SU-DHL-6 (cell line): ENCODE results near the gene CNNM1.

Experiments
- H2AFZ ChIP-seq: fragments of 200-600 bp; sonication (generic); 2 replicates; pipeline ENCODE4 v1.6.1; 2014; ENCODE audit warnings: low read depth, mild to moderate bottlenecking, moderate library complexity, mixed read lengths, antibody characterized with exemption, low read length; ENCODE audit not compliant: severe bottlenecking
- H3F3A ChIP-seq: fragments of 200-600 bp; shearing (Covaris generic); 2 replicates; pipeline ENCODE4 v1.6.0; 2016; ENCODE audit warnings: antibody characterized with exemption, mild to moderate bottlenecking; ENCODE audit not compliant: insufficient read depth
- H3K27ac ChIP-seq: fragments of 200-600 bp; sonication (generic); 2 replicates; pipeline ENCODE4 v1.5.1; 2016; ENCODE audit warnings: low read depth, mild to moderate bottlenecking, low read length, moderate library complexity, mixed read lengths
- H3K27me3 ChIP-seq: fragments of 200-600 bp; sonication (generic), shearing (Covaris generic); 2 replicates; pipeline ENCODE4 v1.6.0; 2014; ENCODE audit warnings: mild to moderate bottlenecking, low read length
- H3K36me3 ChIP-seq: fragments of 200-600 bp; sonication (generic); 2 replicates; pipeline ENCODE4 v1.6.1; 2014; ENCODE audit warnings: mild to moderate bottlenecking, low read length, mixed read lengths
- H3K4me2 ChIP-seq: fragments of 300-600, 200-600 bp; shearing (Covaris generic), sonication (generic); 2 replicates; pipeline ENCODE4 v1.6.0; 2014; ENCODE audit warnings: low read length, low read depth, mild to moderate bottlenecking; ENCODE audit not compliant: poor library complexity, severe bottlenecking
- H3K4me3 ChIP-seq: fragments of 200-600 bp; sonication (generic); 2 replicates; pipeline ENCODE4 v1.5.1; 2014; ENCODE audit warnings: antibody characterized with exemption, low read length, mild to moderate bottlenecking, mixed read lengths; ENCODE audit not compliant: insufficient read depth, poor library complexity, severe bottlenecking
- H3K79me2 ChIP-seq: fragments of 200-600 bp; sonication (generic); 2 replicates; pipeline ENCODE4 v1.6.1; 2014; ENCODE audit warnings: mild to moderate bottlenecking, low read length, moderate library complexity; ENCODE audit not compliant: insufficient read depth
- H3K9ac ChIP-seq: fragments of 200-600 bp; sonication (generic); 2 replicates; pipeline ENCODE4 v1.7.0; 2014; ENCODE audit warnings: mild to moderate bottlenecking, low read length
- H3K9me2 ChIP-seq: fragments of 200-600 bp; sonication (generic); replicated peaks from 2 replicates; pipeline ENCODE4 v1.6.1; 2014; ENCODE audit warnings: low read length; ENCODE audit not compliant: insufficient read depth
- H3K9me3 ChIP-seq: fragments of 200-600 bp; sonication (generic); 2 replicates; pipeline ENCODE4 v1.6.1; 2014; ENCODE audit warnings: low read length, mixed read lengths; ENCODE audit not compliant: insufficient read depth
- H4K20me1 ChIP-seq: fragments of 200-600 bp; sonication (generic); 2 replicates; pipeline ENCODE4 v1.6.1; 2014; ENCODE audit warnings: low read depth, mild to moderate bottlenecking, antibody characterized with exemption, low read length, moderate library complexity, mixed read lengths
- EZH2phosphoT487 ChIP-seq: fragments of 200-600 bp; sonication (generic), shearing (Covaris generic); conservative IDR thresholded peaks from 2 replicates; pipeline ENCODE4 v1.6.1; 2018; ENCODE audit warnings: mild to moderate bottlenecking, antibody characterized with exemption, low read length, moderate library complexity, mixed read lengths
- TF ChIP-seq, protein P1 (sequence below): fragments of 200-600 bp; sonication (generic); IDR thresholded peaks from one replicate; pipeline ENCODE4 v1.5.1; 2017; ENCODE audit warnings: antibody characterized with exemption, mild to moderate bottlenecking, low read length, moderate library complexity; ENCODE audit not compliant: insufficient read depth, poor library complexity, severe bottlenecking

Gene CNNM1

GRCh38 chr10:99337311-99337811 lies 8.2 kb downstream of the CNNM1 start:
- Histone ChIP-seq H4K20me1 (no peaks in the 10 kb centered on the region), H3K4me2 (no peak overlapping the region), H3K27me3 (no peaks in the 10 kb centered on the region), H3K9me2 (no peaks in the 10 kb centered on the region), H3K9me3 (no peaks in the 10 kb centered on the region), H3K36me3 (no peaks in the 10 kb centered on the region), H3K27ac (no peak overlapping the region), H2AFZ (no peak overlapping the region), H3K79me2 (no peaks in the 10 kb centered on the region), H3F3A (no peaks in the 10 kb centered on the region), H3K4me3 (no peak overlapping the region), H3K9ac (no peak overlapping the region)
- TF ChIP-seq, protein P1, sequence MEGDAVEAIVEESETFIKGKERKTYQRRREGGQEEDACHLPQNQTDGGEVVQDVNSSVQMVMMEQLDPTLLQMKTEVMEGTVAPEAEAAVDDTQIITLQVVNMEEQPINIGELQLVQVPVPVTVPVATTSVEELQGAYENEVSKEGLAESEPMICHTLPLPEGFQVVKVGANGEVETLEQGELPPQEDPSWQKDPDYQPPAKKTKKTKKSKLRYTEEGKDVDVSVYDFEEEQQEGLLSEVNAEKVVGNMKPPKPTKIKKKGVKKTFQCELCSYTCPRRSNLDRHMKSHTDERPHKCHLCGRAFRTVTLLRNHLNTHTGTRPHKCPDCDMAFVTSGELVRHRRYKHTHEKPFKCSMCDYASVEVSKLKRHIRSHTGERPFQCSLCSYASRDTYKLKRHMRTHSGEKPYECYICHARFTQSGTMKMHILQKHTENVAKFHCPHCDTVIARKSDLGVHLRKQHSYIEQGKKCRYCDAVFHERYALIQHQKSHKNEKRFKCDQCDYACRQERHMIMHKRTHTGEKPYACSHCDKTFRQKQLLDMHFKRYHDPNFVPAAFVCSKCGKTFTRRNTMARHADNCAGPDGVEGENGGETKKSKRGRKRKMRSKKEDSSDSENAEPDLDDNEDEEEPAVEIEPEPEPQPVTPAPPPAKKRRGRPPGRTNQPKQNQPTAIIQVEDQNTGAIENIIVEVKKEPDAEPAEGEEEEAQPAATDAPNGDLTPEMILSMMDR: no peak
- TF ChIP-seq EZH2phosphoT487: no peak

DNA sequence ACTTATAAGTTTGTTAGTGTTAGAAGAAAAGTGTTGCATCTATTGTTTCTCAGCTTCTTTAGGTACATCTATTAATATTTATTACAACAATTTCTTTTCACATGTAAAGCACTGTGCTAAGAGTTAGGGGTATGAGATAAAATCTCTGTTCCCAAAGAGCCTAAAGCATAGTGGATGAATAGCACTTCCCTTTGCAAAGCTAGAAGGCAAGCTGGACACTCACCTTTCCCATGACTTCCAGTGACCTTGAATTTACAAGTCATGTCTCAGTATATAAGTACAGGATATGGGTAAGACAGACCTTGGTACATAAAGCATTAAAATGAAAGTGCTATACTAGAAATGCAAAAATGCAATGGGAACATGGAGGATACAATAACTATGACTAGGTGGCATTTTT lies 8.7 kb downstream of the CNNM1 start:
- no peaks in the 10 kb centered on the region for H4K20me1 ChIP-seq
- no peak overlapping the region for H3K27ac ChIP-seq
- no peak overlapping the region for H3K9ac ChIP-seq
- H3K27me3 ChIP-seq: no peaks in the 10 kb centered on the region
- H2AFZ ChIP-seq: no peak overlapping the region
- no peaks in the 10 kb centered on the region for H3K36me3 ChIP-seq
- no peak overlapping the region for H3K4me2 ChIP-seq
- H3F3A ChIP-seq: no peaks in the 10 kb centered on the region
- no peaks in the 10 kb centered on the region for H3K79me2 ChIP-seq
- no peak for TF ChIP-seq EZH2phosphoT487
- TF ChIP-seq, protein P1: no peak
- H3K9me3 ChIP-seq: no peaks in the 10 kb centered on the region
- H3K4me3 ChIP-seq: no peak overlapping the region
- H3K9me2 ChIP-seq: no peaks in the 10 kb centered on the region

DNA sequence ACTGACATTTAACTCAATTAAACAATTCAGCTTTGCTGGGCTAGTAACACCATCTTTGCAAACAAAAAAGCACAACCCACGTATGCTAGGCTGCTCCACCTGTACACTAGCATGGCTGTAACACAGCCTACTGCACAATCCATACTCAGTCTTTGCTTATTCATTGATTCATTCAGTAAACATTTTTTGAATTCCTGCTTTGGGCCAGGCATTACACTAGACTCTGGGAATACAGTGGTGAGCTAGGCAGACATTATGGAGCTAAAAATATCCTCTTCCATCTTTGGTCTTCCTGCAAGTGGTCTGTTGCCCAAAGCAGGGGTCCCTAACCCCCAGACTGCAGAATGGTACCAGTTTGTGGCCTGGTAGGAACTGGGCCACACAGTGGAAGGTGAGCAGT lies 9.9 kb downstream of the CNNM1 start:
- Histone ChIP-seq H3K27me3 (no peaks in the 10 kb centered on the region), H3K79me2 (no peaks in the 10 kb centered on the region), H3K9me3 (no peaks in the 10 kb centered on the region), H3K27ac (no peak overlapping the region), H3K9ac (no peak overlapping the region), H3K4me2 (no peak overlapping the region), H3K4me3 (no peak overlapping the region), H2AFZ (no peak overlapping the region), H4K20me1 (no peaks in the 10 kb centered on the region), H3F3A (no peaks in the 10 kb centered on the region), H3K36me3 (no peaks in the 10 kb centered on the region), H3K9me2 (no peaks in the 10 kb centered on the region)
- TF ChIP-seq, protein P1: no peak
- no peak for TF ChIP-seq EZH2phosphoT487

DNA sequence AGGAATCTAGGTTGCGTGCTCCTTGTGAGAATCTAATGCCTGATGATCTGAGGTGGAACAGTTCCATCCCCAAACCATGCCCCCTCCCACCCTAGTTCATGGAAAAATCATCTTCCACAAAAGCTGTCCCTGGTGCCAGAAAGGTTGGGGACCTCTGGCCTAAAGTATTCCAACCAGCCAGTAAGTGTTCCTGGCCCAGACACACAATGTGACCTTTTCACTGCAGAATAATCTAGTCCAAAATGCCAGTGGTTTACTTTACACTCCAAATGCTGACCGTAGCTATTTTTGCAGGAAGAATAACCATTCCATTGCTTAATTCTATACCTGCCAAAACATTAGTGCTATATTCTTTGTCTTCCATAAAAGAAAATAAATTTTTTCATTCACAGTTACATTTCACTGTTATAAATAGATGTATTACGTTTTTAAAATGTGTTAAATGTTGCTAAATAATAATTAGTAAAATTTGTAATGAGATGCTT lies 10.4 kb downstream of the CNNM1 start:
- no peak overlapping the region for H2AFZ ChIP-seq
- no peak for TF ChIP-seq EZH2phosphoT487
- TF ChIP-seq, protein P1: no peak
- no peak overlapping the region for H3K4me3 ChIP-seq
- H3K36me3 ChIP-seq: no peaks in the 10 kb centered on the region
- no peaks in the 10 kb centered on the region for H3K9me2 ChIP-seq
- no peak overlapping the region for H3K4me2 ChIP-seq
- H3K27ac ChIP-seq: no peak overlapping the region
- H3K9me3 ChIP-seq: no peaks in the 10 kb centered on the region
- H3K9ac ChIP-seq: no peak overlapping the region
- H3K79me2 ChIP-seq: no peaks in the 10 kb centered on the region
- H3F3A ChIP-seq: no peaks in the 10 kb centered on the region
- no peaks in the 10 kb centered on the region for H3K27me3 ChIP-seq
- H4K20me1 ChIP-seq: no peaks in the 10 kb centered on the region
